GM12892 (cell line): ENCODE results near the gene U2AF2.

ENCODE experiments used
- POLR2A ChIP-seq: IDR thresholded peaks from 2 replicates; pipeline ENCODE4 v1.6.1; 2011; ENCODE audit warnings: low read depth, low read length, control low read depth
- POLR2AphosphoS5 ChIP-seq: IDR thresholded peaks from 2 replicates; pipeline ENCODE4 v1.6.1; 2011; ENCODE audit warnings: low read depth, low read length, control low read depth

- no peak for TF ChIP-seq POLR2A
- no peak for TF ChIP-seq POLR2AphosphoS5
Observed at GRCh38 chr19:55640577-55641425, 14.0 kb upstream of the U2AF2 start, which contains the start of gene ZNF580.
